Thyroid gland (tissue), 4 donors: Measurements from ENCODE around the gene MAB21L1. TPM values are rescaled to one million over a fixed set of nuclear protein-coding genes. Genes with fewer than 3 reads are reported as not detected.

Experiments
- DNase-seq, 2 donors: peaks; one replicate each; pipeline ENCODE4 v3.0.0-alpha.2; 2019
- H3K27ac ChIP-seq, 3 donors: fragments of 200-600 bp; sonication (generic); 1 replicate in 2 of 3; 2 replicates in 1 of 3; pipeline ENCODE4 v1.5.1; 2016 to 2019; ENCODE audit warnings: mild to moderate bottlenecking in 1 of 3, moderate library complexity in 1 of 3
- H3K27me3 ChIP-seq: fragments of 200-600 bp; sonication (generic); one replicate; pipeline ENCODE4 v1.5.1; 2019
- H3K36me3 ChIP-seq, 2 donors: fragments of 200-600 bp; sonication (generic); one replicate each; pipeline ENCODE4 v1.5.1; 2016 to 2019
- H3K4me1 ChIP-seq, 2 donors: fragments of 200-600 bp; sonication (generic); one replicate each; pipeline ENCODE4 v1.5.1; 2017 to 2019
- H3K4me3 ChIP-seq, 3 donors: fragments of 200-600 bp; sonication (generic); replicated peaks in 1 of 3; 1 replicate in 2 of 3; 2 replicates in 1 of 3; pipeline ENCODE4 v1.5.1; 2016; ENCODE audit warnings: mild to moderate bottlenecking in 1 of 3
- H3K9me3 ChIP-seq: fragments of 200-600 bp; sonication (generic); one replicate; pipeline ENCODE4 v1.5.1; 2017
- POLR2A ChIP-seq, 2 donors: fragments of 450-650 bp; IDR thresholded peaks; one replicate each; pipeline ENCODE4 v1.6.1; 2017; ENCODE audit warnings: antibody characterized with exemption in 2 of 2, mild to moderate bottlenecking in 2 of 2, moderate library complexity in 1 of 2
- WGBS, 2 donors: methylation state at CpG; one replicate each; pipeline ENCODE4 v1.1.5; 2017; 5-methylcytosine and 5-hydroxymethylcytosine counted together
- intact Hi-C: fragments of 100-400 bp; cut with DNase I; formaldehyde crosslinking; loops from one replicate; pipeline ENCODE4 v1.15.1; 2023
- total RNA-seq, 4 donors: library from RNA; depleted of rRNA; stranded (reverse); fragments of >200 nt; gene quantifications; one replicate each; pipeline ENCODE4 v1.2.3, GENCODE V29; 2016
- TF ChIP-seq, protein P1 (sequence below), 6 experiments: fragments of 200-600 bp in 3 of 6; fragments of 450-650 bp in 3 of 6; sonication (generic) in 3 of 6; IDR thresholded peaks; one replicate each; pipeline ENCODE4 v1.5.1; 2016 to 2019; ENCODE audit warnings: antibody characterized with exemption in 6 of 6, mild to moderate bottlenecking in 2 of 6, inconsistent platforms in 1 of 6, moderate library complexity in 1 of 6

MAB21L1 gene
- total RNA-seq, 4 donors from 2014 or later, result 2.2 to 2.9 (median 2.5) TPM

DNA sequence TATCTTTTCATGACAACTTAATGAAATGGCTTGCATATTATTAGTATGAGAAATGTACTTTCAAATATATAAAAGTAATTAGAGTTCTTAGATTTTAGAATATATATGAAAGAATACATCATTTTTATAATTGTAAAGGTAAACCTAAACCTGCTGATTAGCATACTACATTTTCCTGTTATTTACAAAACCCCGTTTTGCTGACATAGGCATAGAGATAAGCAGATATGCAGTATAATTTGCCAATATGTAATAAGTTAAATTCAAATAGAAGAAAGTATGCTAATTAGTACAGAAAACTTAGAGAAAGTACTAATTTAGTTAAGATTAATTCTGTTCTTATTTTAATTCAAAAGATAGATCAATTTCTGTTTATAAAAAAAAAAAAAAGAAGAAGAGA, 21.5 kb downstream of the MAB21L1 start:
- Histone ChIP-seq H3K4me1 (no peaks in the 10 kb centered on the region), H3K36me3 (no peaks in the 10 kb centered on the region), H3K4me3 (no peak overlapping the region), H3K9me3 (no peaks in the 10 kb centered on the region), H3K27me3 (no peaks in the 10 kb centered on the region), H3K27ac (no peak overlapping the region)
- TF ChIP-seq POLR2A (IDR thresholded peaks at IDR 0.05), result no peak
- TF ChIP-seq, protein P1, sequence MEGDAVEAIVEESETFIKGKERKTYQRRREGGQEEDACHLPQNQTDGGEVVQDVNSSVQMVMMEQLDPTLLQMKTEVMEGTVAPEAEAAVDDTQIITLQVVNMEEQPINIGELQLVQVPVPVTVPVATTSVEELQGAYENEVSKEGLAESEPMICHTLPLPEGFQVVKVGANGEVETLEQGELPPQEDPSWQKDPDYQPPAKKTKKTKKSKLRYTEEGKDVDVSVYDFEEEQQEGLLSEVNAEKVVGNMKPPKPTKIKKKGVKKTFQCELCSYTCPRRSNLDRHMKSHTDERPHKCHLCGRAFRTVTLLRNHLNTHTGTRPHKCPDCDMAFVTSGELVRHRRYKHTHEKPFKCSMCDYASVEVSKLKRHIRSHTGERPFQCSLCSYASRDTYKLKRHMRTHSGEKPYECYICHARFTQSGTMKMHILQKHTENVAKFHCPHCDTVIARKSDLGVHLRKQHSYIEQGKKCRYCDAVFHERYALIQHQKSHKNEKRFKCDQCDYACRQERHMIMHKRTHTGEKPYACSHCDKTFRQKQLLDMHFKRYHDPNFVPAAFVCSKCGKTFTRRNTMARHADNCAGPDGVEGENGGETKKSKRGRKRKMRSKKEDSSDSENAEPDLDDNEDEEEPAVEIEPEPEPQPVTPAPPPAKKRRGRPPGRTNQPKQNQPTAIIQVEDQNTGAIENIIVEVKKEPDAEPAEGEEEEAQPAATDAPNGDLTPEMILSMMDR (IDR thresholded peaks at IDR 0.05), result no peak
- no peak for DNase-seq
- intact Hi-C loops, result no loop called here
- 88 to 94% methylated on average over 1 of the region's 1 CpG for WGBS, 2 donors

DNA sequence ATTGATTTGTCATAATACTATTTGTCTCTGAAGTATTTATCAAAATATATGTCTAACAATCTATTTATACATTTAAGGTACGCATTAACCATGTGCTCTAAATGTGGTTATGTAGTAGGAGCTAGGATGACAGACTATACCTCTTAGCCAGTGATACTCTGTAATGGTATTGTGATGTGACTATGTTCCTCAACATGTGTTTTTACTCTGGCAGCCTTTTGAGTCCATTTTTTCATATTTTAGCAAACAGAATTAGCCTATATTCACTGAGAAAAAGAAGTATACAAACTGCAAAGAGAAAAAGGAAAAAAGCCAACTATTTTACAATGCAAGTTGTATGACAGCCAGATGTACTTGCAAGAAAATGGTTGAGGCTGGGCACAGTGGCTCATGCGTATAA, 26.7 kb downstream of the MAB21L1 start:
- no peaks in the 10 kb centered on the region for H3K4me1 ChIP-seq
- intact Hi-C loops, result no loop called here
- no peak for DNase-seq
- TF ChIP-seq, protein P1 (IDR thresholded peaks at IDR 0.05), result no peak
- no peak for TF ChIP-seq POLR2A (IDR thresholded peaks at IDR 0.05)
- H3K9me3 ChIP-seq, result no peaks in the 10 kb centered on the region
- 89 to 93% methylated on average over 2 of the region's 2 CpGs for WGBS, 2 donors
- no peak overlapping the region for H3K4me3 ChIP-seq
- no peaks in the 10 kb centered on the region for H3K36me3 ChIP-seq
- H3K27me3 ChIP-seq, result no peaks in the 10 kb centered on the region
- no peak overlapping the region for H3K27ac ChIP-seq

DNA sequence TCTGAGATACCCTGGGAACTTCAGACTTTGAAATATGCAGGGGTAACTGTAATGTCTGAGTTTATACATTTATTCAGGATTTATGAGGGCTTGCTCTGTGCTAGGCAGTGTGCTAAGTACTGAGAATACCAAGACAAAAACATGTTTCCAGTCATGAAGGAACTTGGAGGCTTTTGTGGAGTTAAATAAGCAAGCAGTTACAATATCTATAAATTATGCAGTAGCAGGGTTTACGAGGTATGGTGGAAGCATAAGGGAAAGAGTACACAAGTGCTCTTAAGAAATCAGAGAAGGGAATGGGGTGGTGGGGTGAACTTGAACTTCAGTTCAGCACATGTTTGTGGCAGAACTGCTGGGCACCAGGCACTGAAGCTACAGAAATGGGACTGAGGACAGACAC, 28.0 kb downstream of the MAB21L1 start:
- H3K4me1 ChIP-seq, result no peaks in the 10 kb centered on the region
- H3K27me3 ChIP-seq, result no peaks in the 10 kb centered on the region
- H3K36me3 ChIP-seq, result no peaks in the 10 kb centered on the region
- H3K4me3 ChIP-seq, result no peak overlapping the region
- TF ChIP-seq POLR2A (IDR thresholded peaks at IDR 0.05), result no peak
- TF ChIP-seq, protein P1 (IDR thresholded peaks at IDR 0.05), result no peak
- H3K9me3 ChIP-seq, result no peaks in the 10 kb centered on the region
- H3K27ac ChIP-seq, result no peak overlapping the region
- intact Hi-C loops, result no loop called here
- WGBS, 2 donors, result 55 to 71% methylated on average over 1 of the region's 1 CpG
- DNase-seq, result no peak
